ENCODE measurements around the gene ARHGEF7.

ARHGEF7 gene

GRCh38 chr13:111202745-111203144, 87.6 kb downstream of the ARHGEF7 start:
- H3K36me3 ChIP-seq = no peaks in the 10 kb centered on the region
- H3K4me1 ChIP-seq = no peaks in the 10 kb centered on the region; the same call in 1 of the 2 replicates
- no peak for DNase-seq
- H3K4me3 ChIP-seq (ENCODE audit: low read depth, low read length) = no peak overlapping the region
- H3K27me3 ChIP-seq = no peaks in the 10 kb centered on the region
- H3K9me3 ChIP-seq = no peaks in the 10 kb centered on the region
- no peak for TF ChIP-seq CTCF (IDR thresholded peaks at IDR 0.05; ENCODE audit: low read depth, low read length)

GRCh38 chr13:111203736-111204389, 88.8 kb downstream of the ARHGEF7 start:
- no peak for TF ChIP-seq CTCF (IDR thresholded peaks at IDR 0.05; ENCODE audit: low read depth, low read length)
- DNase-seq = no peak
- no peaks in the 10 kb centered on the region; the same call in 1 of the 2 replicates for H3K4me1 ChIP-seq
- H3K36me3 ChIP-seq = no peaks in the 10 kb centered on the region
- H3K4me3 ChIP-seq (ENCODE audit: low read depth, low read length) = no peak overlapping the region
- H3K9me3 ChIP-seq = no peaks in the 10 kb centered on the region
- no peaks in the 10 kb centered on the region for H3K27me3 ChIP-seq

- no peak overlapping the region for H3K4me3 ChIP-seq (ENCODE audit: low read depth, low read length)
- TF ChIP-seq CTCF (IDR thresholded peaks at IDR 0.05; ENCODE audit: low read depth, low read length) = no peak
- no peak for DNase-seq
- H3K27me3 ChIP-seq = no peaks in the 10 kb centered on the region
- H3K9me3 ChIP-seq = no peaks in the 10 kb centered on the region
- H3K4me1 ChIP-seq = no peaks in the 10 kb centered on the region; the same call in 1 of the 2 replicates
- no peaks in the 10 kb centered on the region for H3K36me3 ChIP-seq
Observed at GRCh38 chr13:111204438-111205177, 89.5 kb downstream of the ARHGEF7 start.

- no peak for TF ChIP-seq CTCF (IDR thresholded peaks at IDR 0.05; ENCODE audit: low read depth, low read length)
- no peaks in the 10 kb centered on the region for H3K27me3 ChIP-seq
- no peaks in the 10 kb centered on the region for H3K36me3 ChIP-seq
- H3K4me1 ChIP-seq = peaks cover 3% of the 10 kb centered on the region; the same call in 1 of the 2 replicates
- no peak for DNase-seq
- H3K9me3 ChIP-seq = no peaks in the 10 kb centered on the region
- H3K4me3 ChIP-seq (ENCODE audit: low read depth, low read length) = no peak overlapping the region
Observed at GRCh38 chr13:111206148-111206547, 91.0 kb downstream of the ARHGEF7 start.

GRCh38 chr13:111209613-111210012, 94.5 kb downstream of the ARHGEF7 start:
- Histone ChIP-seq H3K4me3 (ENCODE audit: low read depth, low read length) (no peak overlapping the region), H3K36me3 (no peaks in the 10 kb centered on the region), H3K27me3 (no peaks in the 10 kb centered on the region), H3K9me3 (no peaks in the 10 kb centered on the region), H3K4me1 (peaks cover 3% of the 10 kb centered on the region; the same call in 1 of the 2 replicates)
- DNase-seq = no peak
- TF ChIP-seq CTCF (IDR thresholded peaks at IDR 0.05; ENCODE audit: low read depth, low read length) = no peak

GRCh38 chr13:111210091-111210490, 95.0 kb downstream of the ARHGEF7 start:
- H3K27me3 ChIP-seq = no peaks in the 10 kb centered on the region
- peaks cover 3% of the 10 kb centered on the region; the same call in 1 of the 2 replicates for H3K4me1 ChIP-seq
- TF ChIP-seq CTCF (IDR thresholded peaks at IDR 0.05; ENCODE audit: low read depth, low read length) = no peak
- H3K9me3 ChIP-seq = no peaks in the 10 kb centered on the region
- H3K4me3 ChIP-seq (ENCODE audit: low read depth, low read length) = no peak overlapping the region
- no peaks in the 10 kb centered on the region for H3K36me3 ChIP-seq
- DNase-seq = no peak

All from BE2C (cell line).